KMS-11 (cell line): ENCODE data around the gene LAMA2.

Experiments
- H2AFZ ChIP-seq: fragments of 200-600 bp; sonication (generic); 2 replicates; pipeline ENCODE4 v1.6.1; 2016; ENCODE audit warnings: antibody characterized with exemption, mixed run types, low read depth
- H3K27ac ChIP-seq: fragments of 200-600 bp; sonication (generic); 2 replicates; pipeline ENCODE4 v1.6.1; 2016; ENCODE audit warnings: mild to moderate bottlenecking, mixed run types
- H3K27me3 ChIP-seq: fragments of 200-600 bp; sonication (generic); 2 replicates; pipeline ENCODE4 v1.6.1; 2017; ENCODE audit warnings: mild to moderate bottlenecking, low read depth, mixed run types, moderate library complexity; ENCODE audit not compliant: insufficient read depth
- H3K36me3 ChIP-seq: fragments of 200-600 bp; sonication (generic); 2 replicates; pipeline ENCODE4 v1.6.1; 2017; ENCODE audit warnings: mild to moderate bottlenecking, mixed run types; ENCODE audit not compliant: insufficient read depth
- H3K4me1 ChIP-seq: fragments of 200-600 bp; sonication (generic); 2 replicates; pipeline ENCODE4 v1.6.1; 2016; ENCODE audit warnings: mild to moderate bottlenecking, low read depth, mixed run types; ENCODE audit not compliant: poor library complexity, severe bottlenecking
- H3K4me2 ChIP-seq: fragments of 200-600 bp; sonication (generic); 2 replicates; pipeline ENCODE4 v1.7.0; 2016; ENCODE audit warnings: mild to moderate bottlenecking, mixed run types
- H3K4me3 ChIP-seq: fragments of 200-600 bp; sonication (generic); IDR thresholded peaks from 2 replicates; pipeline ENCODE4 v1.6.1; 2017; ENCODE audit warnings: low read depth, low read length, mixed read lengths; ENCODE audit not compliant: insufficient read depth
- H3K79me2 ChIP-seq: fragments of 200-600 bp; sonication (generic); 2 replicates; pipeline ENCODE4 v1.6.1; 2016; ENCODE audit warnings: low read depth, mixed run types; ENCODE audit not compliant: insufficient read depth
- H3K9ac ChIP-seq: fragments of 200-600 bp; sonication (generic); 2 replicates; pipeline ENCODE4 v1.6.1; 2016; ENCODE audit warnings: mild to moderate bottlenecking, mixed run types
- H4K20me1 ChIP-seq: fragments of 200-600 bp; sonication (generic); 2 replicates; pipeline ENCODE4 v1.6.1; 2016; ENCODE audit warnings: mild to moderate bottlenecking, mixed run types; ENCODE audit not compliant: insufficient read depth
- CTCF ChIP-seq: fragments of 200-600 bp; sonication (generic); conservative IDR thresholded peaks from 2 replicates; pipeline ENCODE4 v1.6.1; 2017; ENCODE audit warnings: low read depth, mild to moderate bottlenecking, antibody characterized with exemption, low read length, moderate library complexity, mixed read lengths

Gene LAMA2

DNA sequence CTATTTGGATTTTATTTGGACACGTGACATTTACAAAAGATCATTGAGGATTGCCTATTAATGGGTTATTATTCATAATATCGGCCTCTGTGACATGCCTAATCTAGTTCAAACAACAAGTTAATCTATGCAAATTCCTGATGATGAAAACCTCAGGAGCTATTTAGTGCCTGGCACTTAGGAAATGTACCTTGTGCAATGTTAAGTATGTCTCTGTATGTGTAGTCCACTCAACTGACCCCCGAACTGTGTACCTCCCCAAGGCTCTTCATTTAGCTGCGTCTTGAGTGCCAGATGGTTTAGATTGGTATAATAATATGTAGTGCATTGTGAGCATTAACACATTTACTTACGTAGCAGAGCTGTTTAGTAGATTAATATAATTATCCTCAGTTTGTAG lies 6.9 kb downstream of the LAMA2 start:
- no peaks in the 10 kb centered on the region for H3K79me2 ChIP-seq
- H3K36me3 ChIP-seq = no peaks in the 10 kb centered on the region
- no peak overlapping the region for H3K27ac ChIP-seq
- no peak overlapping the region for H2AFZ ChIP-seq
- H3K4me1 ChIP-seq = no peaks in the 10 kb centered on the region
- no peak overlapping the region for H3K4me2 ChIP-seq
- no peak overlapping the region for H3K9ac ChIP-seq
- no peak overlapping the region for H3K4me3 ChIP-seq
- no peaks in the 10 kb centered on the region for H4K20me1 ChIP-seq
- TF ChIP-seq CTCF = no peak
- no peaks in the 10 kb centered on the region for H3K27me3 ChIP-seq

- H3K9ac ChIP-seq = no peak overlapping the region
- no peak overlapping the region for H3K4me2 ChIP-seq
- H3K79me2 ChIP-seq = no peaks in the 10 kb centered on the region
- H3K27me3 ChIP-seq = no peaks in the 10 kb centered on the region
- H4K20me1 ChIP-seq = no peaks in the 10 kb centered on the region
- no peaks in the 10 kb centered on the region for H3K36me3 ChIP-seq
- no peak overlapping the region for H3K27ac ChIP-seq
- TF ChIP-seq CTCF = no peak
- no peaks in the 10 kb centered on the region for H3K4me1 ChIP-seq
- H2AFZ ChIP-seq = no peak overlapping the region
- H3K4me3 ChIP-seq = no peak overlapping the region
Observed at GRCh38 chr6:128892079-128892478, 9.1 kb downstream of the LAMA2 start.

DNA sequence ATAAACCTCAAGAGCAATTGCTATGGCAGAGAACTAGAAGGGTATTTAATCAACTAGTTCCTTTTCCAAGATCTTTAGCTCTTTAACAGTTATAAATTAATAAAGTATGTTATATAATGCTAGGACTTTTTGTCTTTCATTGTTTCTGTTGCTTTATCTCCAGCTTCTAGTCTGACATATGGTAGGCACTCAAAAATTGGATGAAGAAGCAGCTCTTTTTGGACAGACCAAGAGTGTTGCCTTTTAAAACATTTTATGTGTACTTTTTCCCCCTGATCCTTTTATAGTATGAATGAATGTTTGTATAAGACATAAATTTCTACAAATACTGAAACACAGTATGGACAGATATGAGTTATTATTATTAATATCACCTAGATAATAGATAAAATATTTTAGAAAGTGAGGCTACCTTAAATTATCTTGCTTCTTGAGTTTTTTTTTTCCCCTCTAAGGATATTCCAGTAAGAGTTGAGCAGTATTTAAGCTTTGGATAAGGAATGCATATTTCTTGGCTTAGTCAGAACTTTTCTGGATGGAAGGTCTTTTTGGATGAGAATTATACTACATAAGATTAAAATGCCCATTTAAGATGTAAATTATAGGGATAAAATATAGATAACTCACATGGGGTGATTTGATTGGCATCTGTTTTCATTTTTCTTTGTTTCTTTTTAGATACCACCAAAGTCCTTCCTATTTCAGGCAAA lies 16.6 kb downstream of the LAMA2 start:
- H3K36me3 ChIP-seq = no peaks in the 10 kb centered on the region
- no peak overlapping the region for H3K27ac ChIP-seq
- TF ChIP-seq CTCF = no peak
- H4K20me1 ChIP-seq = no peaks in the 10 kb centered on the region
- no peak overlapping the region for H3K4me3 ChIP-seq
- H3K9ac ChIP-seq = no peak overlapping the region
- no peaks in the 10 kb centered on the region for H3K27me3 ChIP-seq
- H3K4me1 ChIP-seq = no peaks in the 10 kb centered on the region
- no peak overlapping the region for H3K4me2 ChIP-seq
- no peaks in the 10 kb centered on the region for H3K79me2 ChIP-seq
- no peak overlapping the region for H2AFZ ChIP-seq

- Histone ChIP-seq H3K4me3 (no peak overlapping the region), H4K20me1 (no peaks in the 10 kb centered on the region), H3K9ac (no peak overlapping the region), H3K27me3 (no peaks in the 10 kb centered on the region), H3K4me1 (no peaks in the 10 kb centered on the region), H3K4me2 (no peak overlapping the region), H3K36me3 (no peaks in the 10 kb centered on the region), H3K27ac (no peak overlapping the region), H3K79me2 (no peaks in the 10 kb centered on the region), H2AFZ (no peak overlapping the region)
- TF ChIP-seq CTCF = no peak
Observed at GRCh38 chr6:128903715-128904114, 20.8 kb downstream of the LAMA2 start.
